NCI-H1092 (cell line): Measurements from ENCODE around the gene MEAK7.

Source experiments
- DNase-seq: peaks from one replicate; lab custom pipeline; 2025; lab: John Stamatoyannopoulos, UW

Gene MEAK7

DNA sequence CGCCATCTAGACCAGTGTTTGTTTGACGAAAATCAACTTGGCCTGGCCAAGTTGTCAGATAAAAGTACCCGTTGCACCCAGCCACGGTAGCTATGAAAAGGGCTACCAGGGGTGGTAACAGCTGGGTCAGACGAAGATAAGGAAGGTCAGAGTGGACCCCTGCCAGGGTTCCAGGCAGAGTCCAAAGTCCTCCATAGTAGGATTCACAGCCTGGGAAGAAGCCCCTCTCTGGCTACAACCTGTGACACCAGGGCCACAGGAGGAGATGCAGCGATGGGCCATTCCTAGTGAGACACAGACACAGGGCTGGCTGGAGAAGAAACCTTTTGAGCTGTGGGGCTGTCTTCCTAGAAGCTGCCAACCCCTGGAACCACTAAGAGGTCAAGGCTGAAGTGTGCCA is 39.3 kb downstream of the MEAK7 start:
- DNase-seq: no peak

DNA sequence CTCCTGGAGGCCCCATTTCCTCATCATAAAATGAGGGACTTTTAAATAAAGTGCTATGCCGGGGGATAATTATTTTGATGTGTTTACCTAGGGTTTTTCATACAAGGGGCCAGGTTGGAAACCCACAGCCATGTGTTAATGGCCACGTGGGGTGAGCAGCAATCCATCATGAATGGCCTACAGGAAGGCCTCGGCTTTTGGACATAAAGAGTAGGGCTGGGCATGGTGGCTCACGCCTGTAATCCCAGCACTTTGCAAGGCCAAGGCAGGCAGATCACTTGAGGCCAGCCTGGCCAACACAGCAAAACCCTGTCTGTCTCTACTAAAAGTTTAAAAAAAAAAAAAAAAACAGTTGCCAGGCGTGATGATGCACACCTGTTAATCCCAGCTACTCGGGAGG is 40.3 kb downstream of the MEAK7 start:
- no peak for DNase-seq

DNA sequence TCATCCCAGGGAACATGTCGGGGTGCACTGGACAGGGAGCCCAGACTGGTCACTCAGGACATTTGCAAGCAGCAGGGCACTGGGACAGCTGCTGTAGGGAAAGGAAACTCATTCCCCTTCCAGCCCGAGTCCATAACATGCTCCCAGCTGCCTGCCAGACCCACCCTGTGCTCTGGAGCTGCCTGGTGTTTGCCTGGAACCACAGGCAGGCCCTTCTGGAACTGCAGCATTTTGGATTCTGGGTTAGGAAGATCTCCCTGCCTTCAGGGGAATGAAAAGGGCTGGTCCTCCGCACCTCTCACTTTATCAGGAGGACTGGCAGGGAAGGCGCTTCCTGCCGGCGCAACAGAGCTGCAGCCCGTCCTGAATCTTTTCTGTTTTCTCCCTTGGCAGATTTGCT is 41.2 kb downstream of the MEAK7 start:
- DNase-seq: no peak

DNA sequence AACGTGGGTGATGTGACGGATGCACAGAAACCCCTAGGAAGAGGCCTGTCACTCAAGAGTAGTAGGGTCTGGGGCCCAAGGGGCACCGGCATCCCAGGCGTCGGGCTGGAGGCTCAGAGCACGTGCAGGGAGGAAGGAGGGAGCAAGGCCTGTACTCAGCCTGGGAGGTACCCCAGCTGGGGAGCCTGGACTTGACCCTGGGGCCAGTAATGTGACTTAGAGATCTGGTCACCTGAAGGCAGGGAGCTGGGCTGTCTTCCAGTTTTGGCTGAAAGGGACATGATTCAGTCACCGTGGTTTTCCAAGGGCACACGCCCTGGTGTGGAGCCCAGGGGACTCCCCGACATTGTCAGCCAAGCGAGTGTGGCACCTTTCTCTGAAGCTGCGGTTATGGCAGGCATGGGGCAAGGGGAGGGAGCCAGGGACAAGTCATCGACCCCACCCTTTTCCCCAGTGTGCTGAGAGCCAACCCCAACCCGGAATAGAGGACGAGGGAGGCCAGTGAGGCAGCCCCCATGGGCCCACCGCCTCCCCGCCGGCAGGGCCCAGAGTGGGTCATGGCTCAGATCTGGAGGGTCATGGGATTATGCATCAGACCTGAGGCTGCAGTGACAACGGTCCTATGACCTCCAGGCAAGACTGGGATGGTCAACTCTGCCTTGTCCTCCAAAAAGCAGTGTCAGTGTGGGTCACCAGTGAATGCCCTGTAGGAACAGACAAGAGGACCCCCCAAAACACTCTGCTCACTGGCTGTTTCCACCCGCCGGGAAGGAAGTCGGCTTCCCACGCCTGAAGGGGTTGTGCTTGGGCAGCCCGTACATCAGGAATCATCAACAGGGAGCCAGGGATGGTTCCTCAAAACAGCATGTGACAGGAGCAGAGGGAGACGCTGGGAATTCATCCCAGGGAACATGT is 41.9 kb downstream of the MEAK7 start:
- no peak for DNase-seq

DNA sequence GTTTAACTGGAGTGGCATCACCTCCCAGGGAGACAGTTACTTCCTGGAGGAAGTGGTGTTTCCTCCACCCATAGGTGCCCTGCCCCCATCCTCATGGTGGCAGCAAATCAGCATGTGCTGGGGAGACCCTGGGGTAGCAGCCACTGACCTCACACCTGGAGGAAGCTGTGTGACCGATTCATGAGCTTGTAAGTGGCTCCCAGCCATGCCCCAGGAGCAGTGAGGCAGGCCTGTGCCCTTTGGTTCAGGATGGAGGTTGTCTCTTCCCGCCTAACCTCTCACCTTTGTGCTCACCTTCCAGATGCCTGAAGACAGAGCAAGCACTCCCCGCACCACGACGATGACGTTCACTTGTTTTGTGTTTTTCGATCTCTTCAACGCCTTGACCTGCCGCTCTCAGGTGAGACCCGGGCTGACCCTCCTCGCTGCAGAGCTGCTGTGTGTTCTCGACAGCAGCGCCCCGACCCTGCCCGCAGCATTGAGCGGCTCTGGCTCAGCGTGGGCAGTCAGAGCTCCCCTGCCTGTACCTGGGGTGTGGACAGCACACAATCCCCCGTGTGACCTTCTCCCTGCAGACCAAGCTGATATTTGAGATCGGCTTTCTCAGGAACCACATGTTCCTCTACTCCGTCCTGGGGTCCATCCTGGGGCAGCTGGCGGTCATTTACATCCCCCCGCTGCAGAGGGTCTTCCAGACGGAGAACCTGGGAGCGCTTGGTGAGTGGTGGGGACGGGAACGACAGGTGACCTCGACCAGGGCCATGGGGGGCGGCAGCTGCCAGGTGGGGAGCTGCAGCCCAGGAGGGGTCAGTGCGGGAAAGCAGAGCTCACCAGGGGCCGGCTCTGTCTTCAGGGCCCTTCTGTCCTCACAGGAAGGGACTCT is 42.8 kb downstream of the MEAK7 start:
- DNase-seq: no peak

DNA sequence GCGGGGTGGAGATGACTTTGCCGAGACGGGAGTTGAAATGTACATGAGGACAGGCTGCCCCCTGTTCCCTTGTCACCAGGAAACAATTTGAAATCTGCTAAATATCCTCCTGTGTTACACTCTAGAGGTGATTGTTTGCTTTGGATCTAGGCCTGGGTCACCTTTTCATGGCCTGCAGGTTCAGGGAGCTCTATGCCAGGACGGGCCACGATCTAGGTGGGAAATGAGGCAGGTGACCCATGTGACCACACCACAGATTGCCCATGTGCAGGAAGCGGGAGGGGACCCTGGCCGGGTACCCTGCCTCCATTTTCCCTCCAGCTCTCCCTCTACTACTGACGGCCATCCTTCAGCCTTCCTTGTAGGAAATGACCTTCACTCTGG is 43.4 kb downstream of the MEAK7 start:
- no peak for DNase-seq

DNA sequence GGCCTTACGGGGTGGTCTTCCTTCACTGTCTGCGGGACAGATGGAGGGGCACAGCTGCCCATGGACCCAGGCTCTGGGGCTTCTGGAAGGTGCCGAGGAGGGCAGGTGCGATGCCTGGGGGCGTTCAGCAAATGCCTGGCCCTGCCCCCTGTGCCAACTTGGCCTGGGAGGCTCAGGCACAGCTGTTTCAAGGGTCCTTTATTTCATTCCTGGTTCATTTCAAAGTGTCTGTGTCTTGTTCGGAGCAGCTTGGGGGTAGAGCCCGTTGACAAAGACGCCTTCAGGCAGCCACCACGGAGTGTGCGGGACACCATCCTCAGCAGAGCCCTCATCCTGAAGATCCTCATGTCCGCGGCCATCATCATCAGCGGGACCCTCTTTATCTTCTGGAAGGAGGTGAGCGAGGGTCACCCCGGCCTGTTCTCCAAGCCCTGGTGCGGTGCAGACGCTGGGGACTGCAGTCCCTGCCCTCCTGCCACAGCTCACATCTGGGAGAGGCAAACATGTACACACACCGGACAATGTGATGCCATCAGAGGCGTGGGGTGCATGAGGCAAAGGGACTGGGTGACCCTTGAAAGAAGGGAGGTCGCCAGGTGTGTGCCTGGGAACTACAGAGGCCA is 43.9 kb downstream of the MEAK7 start:
- no peak for DNase-seq

DNA sequence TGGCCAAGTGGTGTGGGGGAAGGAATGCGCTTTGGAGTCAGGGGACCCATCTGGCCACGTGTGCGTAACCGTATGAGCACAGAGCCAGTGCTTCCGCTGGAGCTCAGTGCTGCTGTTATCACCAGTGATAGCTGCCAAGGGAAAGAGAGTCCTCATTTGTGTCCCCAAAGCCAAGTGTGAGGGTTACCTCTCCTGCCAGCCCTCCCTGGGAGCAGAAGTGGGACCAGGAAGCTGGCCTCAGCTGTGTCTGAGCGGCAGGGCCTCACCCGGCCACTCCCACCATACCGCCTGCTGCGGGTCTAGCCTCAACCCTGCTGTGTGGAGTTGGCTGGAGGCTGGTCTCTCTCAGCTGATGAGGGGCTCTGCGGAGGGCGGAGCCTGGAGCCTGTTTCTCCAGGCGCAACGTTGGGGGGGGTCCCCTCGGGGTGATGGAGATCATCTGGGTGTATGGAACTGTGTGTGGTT is 44.5 kb downstream of the MEAK7 start:
- DNase-seq: no peak

DNA sequence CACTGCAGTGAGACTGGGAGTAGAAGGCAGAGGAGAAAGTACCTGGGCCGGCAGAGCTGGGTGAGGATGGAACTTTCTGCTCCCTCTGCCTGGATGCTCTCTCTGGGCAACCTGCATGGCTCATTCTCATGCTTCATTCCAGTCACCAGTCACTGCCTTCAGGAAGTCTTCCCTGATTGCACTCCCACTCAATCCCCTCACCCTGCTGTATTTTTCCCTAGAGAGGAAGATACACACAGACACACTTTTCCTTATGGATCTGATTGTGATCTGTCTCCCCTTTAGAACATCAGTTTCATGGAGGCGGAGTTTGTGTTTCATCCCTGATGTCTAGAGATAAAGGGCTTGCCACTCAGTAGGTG is 44.9 kb downstream of the MEAK7 start:
- DNase-seq: no peak

DNA sequence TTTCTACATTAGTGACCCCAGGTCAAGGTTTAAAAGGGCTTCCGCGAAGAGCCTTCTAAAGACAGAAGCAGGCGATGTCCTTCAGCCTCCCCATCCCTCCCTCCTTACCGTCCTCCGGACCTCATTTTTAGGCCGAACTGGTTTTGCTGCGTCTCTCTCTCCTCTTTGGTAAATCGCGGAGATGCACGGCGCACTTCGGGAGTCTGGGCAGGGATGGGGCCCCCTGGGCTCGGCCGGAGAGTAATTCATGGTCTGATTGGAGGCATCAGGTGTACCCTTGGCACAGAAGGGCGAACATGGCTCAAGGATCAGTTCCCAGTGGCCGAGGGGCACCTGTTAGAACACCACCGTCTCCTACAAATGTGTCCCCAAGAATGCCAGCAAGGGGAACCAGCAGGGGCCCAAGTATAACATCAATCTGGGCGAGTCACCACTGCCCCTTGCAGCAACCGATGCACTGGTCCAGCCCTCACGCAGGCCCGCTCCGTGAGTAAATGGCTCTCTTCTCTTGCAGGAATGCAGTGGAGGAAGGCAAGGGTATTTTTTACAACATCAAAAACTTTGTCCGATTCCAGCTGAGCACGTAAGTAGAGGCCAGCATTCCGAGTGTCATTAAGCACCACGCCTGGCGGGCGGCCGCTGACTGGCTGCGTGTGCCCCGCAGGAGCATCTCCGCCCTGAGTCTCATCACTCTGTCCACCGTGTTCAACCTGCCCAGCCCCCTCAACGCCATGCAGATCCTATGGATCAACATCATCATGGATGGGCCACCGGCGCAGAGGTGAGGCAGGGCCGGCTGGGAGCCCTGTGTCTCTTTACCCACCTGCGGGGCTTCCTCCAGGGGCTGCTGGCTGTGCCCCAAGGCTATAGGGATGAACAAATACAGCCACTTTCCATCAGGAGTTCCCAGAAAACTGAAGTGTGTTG is 45.6 kb downstream of the MEAK7 start:
- no peak for DNase-seq

DNA sequence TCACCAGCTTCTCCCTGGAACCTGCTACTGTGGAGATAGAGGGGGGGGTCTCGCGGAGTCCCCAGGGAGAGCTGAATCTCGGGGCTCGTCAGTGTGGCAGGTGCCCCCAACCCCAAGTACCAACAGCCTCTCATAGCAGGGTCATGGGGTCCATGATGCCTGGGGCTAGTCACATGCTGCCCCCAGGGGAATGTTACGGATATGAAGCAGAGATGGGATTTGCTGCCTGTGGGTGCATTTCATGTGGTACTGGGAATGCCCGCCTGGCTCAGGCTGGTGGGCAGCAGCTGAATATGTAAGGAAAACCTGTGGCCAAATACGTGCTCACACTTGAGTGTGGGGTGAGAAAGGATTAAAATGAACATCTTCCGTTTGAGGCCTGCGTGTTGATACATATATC is 49.4 kb downstream of the MEAK7 start:
- no peak for DNase-seq
